PC-3 (cell line): Measurements from ENCODE around the gene TANK. TPM values are rescaled to one million over a fixed set of nuclear protein-coding genes. Genes with fewer than 3 reads are reported as not detected.

Source experiments
- ATAC-seq: fragments of 200-7000 bp; cut with Tn5 transposase; 2 replicates; pipeline ENCODE4 v1.9.1; 2020; ENCODE audit warnings: mild to moderate bottlenecking, moderate library complexity
- BruUV-seq: library from RNA; stranded (reverse); fragments of 400-500 nt; replicated peaks from 2 replicates; lab custom pipeline; 2021; lab: Mats Ljungman, UMichigan
- CTCF ChIA-PET: fragments of 300-600 bp; sonication (Branson Sonifier 250); formaldehyde crosslinking; loops from one replicate; lab custom pipeline; 2022; ENCODE audit warnings: antibody characterized with exemption; lab: Charles Lee
- POLR2A ChIA-PET: fragments of 300-600 bp; sonication (Branson Sonifier 250); formaldehyde crosslinking; loops from one replicate; lab custom pipeline; 2022; ENCODE audit warnings: antibody characterized with exemption; ENCODE audit not compliant: unreplicated experiment; lab: Charles Lee
- DNase-seq: peaks from one replicate; pipeline ENCODE4 v3.0.0-alpha.2; 2015
- H2AFZ ChIP-seq: fragments of 300-600 bp; sonication (generic); 2 replicates; pipeline ENCODE4 v1.6.0; 2016; ENCODE audit warnings: antibody characterized with exemption, low read length
- H3F3A ChIP-seq: fragments of 300-600 bp; sonication (generic); one replicate; pipeline ENCODE4 v1.6.0; 2017; ENCODE audit warnings: antibody characterized with exemption, low read length, control low read depth, mild to moderate bottlenecking; ENCODE audit not compliant: unreplicated experiment
- H3K27ac ChIP-seq: fragments of 300-600 bp; sonication (generic); 2 replicates; pipeline ENCODE4 v1.5.1; 2016; ENCODE audit warnings: mild to moderate bottlenecking, low read length
- H3K27me3 ChIP-seq: fragments of 300-600 bp; sonication (generic); 2 replicates; pipeline ENCODE4 v1.6.1; 2016; ENCODE audit warnings: low read length, mixed read lengths
- H3K36me3 ChIP-seq: fragments of 300-600 bp; sonication (generic); 2 replicates; pipeline ENCODE4 v1.6.1; 2016; ENCODE audit warnings: low read depth, mixed run types, low read length, mixed read lengths
- H3K4me1 ChIP-seq: fragments of 300-600 bp; sonication (generic); 2 replicates; pipeline ENCODE4 v1.5.1; 2016; ENCODE audit warnings: low read length; ENCODE audit not compliant: insufficient read depth
- H3K4me2 ChIP-seq: fragments of 300-600 bp; sonication (generic); 2 replicates; pipeline ENCODE4 v1.6.0; 2016; ENCODE audit warnings: low read length
- H3K4me3 ChIP-seq: fragments of 300-600 bp; sonication (generic); 2 replicates; pipeline ENCODE4 v1.5.1; 2016; ENCODE audit warnings: mild to moderate bottlenecking, low read length, mixed read lengths
- H3K79me2 ChIP-seq: fragments of 300-600 bp; sonication (generic); 2 replicates; pipeline ENCODE4 v1.6.1; 2017; ENCODE audit warnings: low read length, mixed read lengths
- H3K9ac ChIP-seq: fragments of 300-600 bp; sonication (generic); 2 replicates; pipeline ENCODE4 v1.6.0; 2016; ENCODE audit warnings: mild to moderate bottlenecking, low read length
- H3K9me2 ChIP-seq: fragments of 300-600 bp; sonication (generic); replicated peaks from 2 replicates; pipeline ENCODE4 v1.6.1; 2016; ENCODE audit warnings: mixed run types, low read length, mixed read lengths
- H3K9me3 ChIP-seq: fragments of 300-600 bp; sonication (generic); 2 replicates; pipeline ENCODE4 v1.6.1; 2016; ENCODE audit warnings: low read length, mixed read lengths
- H4K20me1 ChIP-seq: fragments of 300-600 bp; sonication (generic); 2 replicates; pipeline ENCODE4 v1.6.1; 2016; ENCODE audit warnings: low read length, mixed read lengths
- CTCF ChIP-seq: fragments of 300-600 bp; sonication (generic); conservative IDR thresholded peaks from 2 replicates; pipeline ENCODE4 v1.5.1; 2017; ENCODE audit warnings: antibody characterized with exemption, low read depth, mild to moderate bottlenecking, low read length
- EZH2 ChIP-seq: fragments of 300-600 bp; sonication (generic); IDR thresholded peaks from one replicate; pipeline ENCODE4 v1.6.1; 2017; ENCODE audit warnings: antibody characterized with exemption, mild to moderate bottlenecking, low read length; ENCODE audit not compliant: unreplicated experiment
- EZH2phosphoT487 ChIP-seq: fragments of 300-600 bp; sonication (generic); IDR thresholded peaks from 2 replicates; pipeline ENCODE4 v1.6.1; 2018; ENCODE audit warnings: mild to moderate bottlenecking, antibody characterized with exemption, low read length, borderline replicate concordance
- intact Hi-C: fragments of 100-400 bp; cut with micrococcal nuclease; formaldehyde crosslinking; loops from 2 replicates; pipeline ENCODE4 v1.9.0; 2023
- total RNA-seq: library from RNA; depleted of rRNA; stranded (reverse); fragments of >200 nt; gene quantifications from 2 replicates; pipeline ENCODE4 v1.2.3, GENCODE V29; 2014

Gene TANK
- total RNA-seq, 1 experiment from 2014 or later = 23.7 TPM

GRCh38 chr2:161166538-161167409, 6.5 kb downstream of the TANK start:
- Histone ChIP-seq H3K9me2 (no peaks in the 10 kb centered on the region), H3K27me3 (no peaks in the 10 kb centered on the region), H3K9ac (no peak overlapping the region), H4K20me1 (peaks cover 10% of the 10 kb centered on the region; the same call in 1 of the 2 replicates), H3K4me2 (no peak overlapping the region), H3K79me2 (peaks cover 28% of the 10 kb centered on the region), H3K9me3 (no peaks in the 10 kb centered on the region), H3K27ac (no peak overlapping the region), H3K4me1 (peaks cover 17% of the 10 kb centered on the region), H3K4me3 (no peak overlapping the region), H2AFZ (no peak overlapping the region), H3F3A (no peaks in the 10 kb centered on the region), H3K36me3 (peaks cover 22% of the 10 kb centered on the region)
- ATAC-seq (no peak), DNase-seq (peak; percentile 58)
- no peak for TF ChIP-seq EZH2phosphoT487
- TF ChIP-seq EZH2 = no peak
- TF ChIP-seq CTCF = no peak
- ChIA-PET POLR2A (interaction anchor here (0.7 kb wide), 1 partner anchor 102 kb away, joined by 4 read pairs; no protein-coding TSS in a partner anchor), CTCF (no interaction called here)
- no TSS peak for BruUV-seq
- intact Hi-C loops = loop anchor here (10.0 kb wide), 1 partner anchor 102 kb away; no protein-coding TSS in a partner anchor

- Histone ChIP-seq H3K4me2 (no peak overlapping the region), H3K9me3 (no peaks in the 10 kb centered on the region), H3K4me1 (peaks cover 12% of the 10 kb centered on the region; the same call in 1 of the 2 replicates), H3K9me2 (no peaks in the 10 kb centered on the region), H4K20me1 (0 out of 2 replicates have a peak, but pooled peaks cover under 1% of the 10 kb centered on the region), H3F3A (no peaks in the 10 kb centered on the region), H3K4me3 (no peak overlapping the region), H3K36me3 (peaks cover 6% of the 10 kb centered on the region; the same call in 1 of the 2 replicates), H3K79me2 (peaks cover 2% of the 10 kb centered on the region; the same call in 1 of the 2 replicates), H3K9ac (no peak overlapping the region), H2AFZ (no peak overlapping the region), H3K27ac (no peak overlapping the region), H3K27me3 (no peaks in the 10 kb centered on the region)
- no TSS peak for BruUV-seq
- ChIA-PET CTCF (no interaction called here), POLR2A (no interaction called here)
- DNase-seq (no peak), ATAC-seq (no peak)
- intact Hi-C loops = loop anchor here (10.0 kb wide), 1 partner anchor 105 kb away; no protein-coding TSS in a partner anchor
- TF ChIP-seq EZH2 (no peak), CTCF (no peak), EZH2phosphoT487 (no peak)
These were observed 9.1 kb downstream of the TANK start for GRCh38 chr2:161169335-161169734.
